ENCODE results near the gene SMTN.
"Not testable (repeated sequence)": the region's sequence is repeated elsewhere in the genome, so short reads cannot be mapped to it uniquely, and the experiment has no call there.

Gene SMTN

DNA sequence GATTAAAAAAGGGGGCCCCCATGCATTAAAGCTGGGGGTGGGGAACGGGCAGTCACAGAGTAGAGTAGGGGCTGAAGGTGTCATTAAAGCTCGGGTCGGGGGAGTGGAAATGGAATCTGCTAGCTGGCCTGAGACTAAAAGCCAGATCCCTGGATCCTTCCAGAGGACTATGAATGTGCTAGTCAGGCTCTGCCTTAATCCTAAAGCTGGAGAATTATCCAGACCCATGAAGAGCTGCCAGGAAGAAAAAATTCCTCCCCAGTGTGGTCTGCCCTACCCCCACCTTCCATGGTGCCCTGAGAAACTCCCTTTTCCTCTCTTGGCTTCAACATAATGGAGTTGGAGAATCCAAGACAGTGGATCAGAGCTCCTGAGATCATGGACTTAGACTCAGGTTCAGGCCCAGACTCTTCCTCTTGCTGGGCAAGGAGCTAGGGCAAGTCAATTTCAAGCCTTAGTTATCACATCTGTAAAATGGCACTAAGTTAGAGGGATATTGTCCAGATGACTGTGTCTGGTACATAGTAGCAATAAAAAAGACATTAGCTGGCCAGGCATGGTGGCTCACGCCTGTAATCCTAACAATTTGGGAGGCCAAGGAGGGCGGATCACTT is 24.0 kb upstream of the SMTN start:
- Histone ChIP-seq H3K4me3 (no peak overlapping the region), H3K27ac (peak overlapping the region; percentile 69 to 90)
- DNase-seq (ENCODE audit: low spot score), result no peak
- no peak for TF ChIP-seq CTCF (IDR thresholded peaks at IDR 0.05)

GRCh38 chr22:31059663-31060062 is 21.5 kb upstream of the SMTN start:
- H3K4me3 ChIP-seq; H3K27ac ChIP-seq; DNase-seq (ENCODE audit: low spot score): not testable (repeated sequence)

GRCh38 chr22:31062566-31063230 is 18.4 kb upstream of the SMTN start:
- no peak overlapping the region for H3K4me3 ChIP-seq
- no peak for TF ChIP-seq CTCF (IDR thresholded peaks at IDR 0.05)
- DNase-seq (ENCODE audit: low spot score), result no peak
- H3K27ac ChIP-seq, result no peak overlapping the region

- no peak for TF ChIP-seq CTCF (IDR thresholded peaks at IDR 0.05)
- no peak for DNase-seq (ENCODE audit: low spot score)
- H3K4me3 ChIP-seq, result no peak overlapping the region
- no peak overlapping the region for H3K27ac ChIP-seq
Measured at GRCh38 chr22:31064369-31064768, 16.7 kb upstream of the SMTN start.

- H3K27ac ChIP-seq, result no peak overlapping the region
- TF ChIP-seq CTCF (IDR thresholded peaks at IDR 0.05), result no peak
- no peak overlapping the region for H3K4me3 ChIP-seq
- DNase-seq (ENCODE audit: low spot score), result no peak
Measured at GRCh38 chr22:31068970-31069369, 12.1 kb upstream of the SMTN start.

- not testable (repeated sequence) for H3K4me3 ChIP-seq; H3K27ac ChIP-seq; DNase-seq (ENCODE audit: low spot score)
Measured at GRCh38 chr22:31069691-31070314, 11.3 kb upstream of the SMTN start.

GRCh38 chr22:31073125-31073524 is 8.0 kb upstream of the SMTN start:
- not testable (repeated sequence) for H3K4me3 ChIP-seq; H3K27ac ChIP-seq; DNase-seq (ENCODE audit: low spot score)

DNA sequence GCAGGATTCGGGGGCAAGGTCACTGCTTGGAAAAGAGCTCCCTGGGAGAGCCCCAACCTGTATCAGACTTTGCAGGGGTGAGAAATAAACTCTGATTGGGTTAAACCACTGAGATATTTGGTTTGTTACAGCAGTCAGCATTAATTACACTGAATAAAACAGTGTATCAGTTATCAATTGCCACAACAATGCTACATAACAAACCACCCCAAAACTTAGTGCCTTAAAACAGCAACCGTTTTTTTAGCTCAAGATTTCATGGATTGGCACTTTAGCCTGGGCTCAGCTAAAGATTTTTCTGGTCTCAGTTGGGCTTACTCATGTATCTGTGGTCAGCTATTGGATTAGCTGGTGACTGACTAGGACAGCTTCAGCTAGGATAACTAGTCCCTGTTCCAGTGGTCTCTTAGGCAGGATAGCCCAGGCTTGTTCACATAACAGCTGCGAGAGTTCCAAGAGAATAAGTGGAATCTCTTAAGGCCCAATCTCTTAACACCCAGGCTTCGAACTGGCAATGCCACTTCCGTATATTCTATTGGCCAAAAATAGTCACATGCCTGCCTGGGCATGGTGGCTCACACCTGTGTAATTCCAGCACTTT is 7.5 kb upstream of the SMTN start:
- not testable (repeated sequence) for H3K27ac ChIP-seq; DNase-seq (ENCODE audit: low spot score); H3K4me3 ChIP-seq

GRCh38 chr22:31075961-31076360 is 5.2 kb upstream of the SMTN start:
- DNase-seq (ENCODE audit: low spot score), result peak; percentile 93
- no peak for TF ChIP-seq CTCF (IDR thresholded peaks at IDR 0.05)

More at GRCh38 chr22:31075961-31076360, 5.2 kb upstream of the SMTN start:
- Histone ChIP-seq H3K27ac (peak overlapping the region; percentile 86 to 91), H3K4me3 (peak overlapping the region; percentile 12)
